ENCODE data around the gene CCDC142. TPM values are rescaled to one million over a fixed set of nuclear protein-coding genes. Genes with fewer than 3 reads are reported as not detected.

Gene CCDC142
- total RNA-seq, 6 experiments from 2014 or later: 5.9 to 15.4 (median 11.2) TPM

DNA sequence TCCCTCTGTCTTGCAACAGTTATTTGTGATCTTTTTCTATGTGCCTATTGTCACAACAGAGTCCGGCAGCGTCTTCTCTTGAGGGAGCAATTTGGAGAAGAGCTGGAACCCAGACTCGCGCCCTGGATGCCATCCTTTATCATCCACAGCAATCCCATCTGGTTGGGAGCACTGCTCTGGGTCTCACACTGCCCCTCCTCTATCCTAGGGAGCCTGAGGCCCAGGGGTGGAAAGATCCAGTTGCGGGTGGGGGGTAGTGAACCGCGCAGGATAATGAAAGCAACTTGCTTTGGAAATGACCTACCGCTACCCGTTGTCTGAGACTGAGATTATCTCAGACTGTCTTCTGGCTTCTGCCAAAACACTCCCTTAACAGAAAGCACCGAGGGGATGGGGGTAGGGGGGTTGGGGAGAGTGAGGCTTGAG, 23.8 kb downstream of the CCDC142 start:
- no peaks in the 10 kb centered on the region for H3K9me3 ChIP-seq
- peaks cover 0 to 24% (median 4%) of the 10 kb centered on the region in 4 donors for H3K4me1 ChIP-seq
- TF ChIP-seq, protein P1, sequence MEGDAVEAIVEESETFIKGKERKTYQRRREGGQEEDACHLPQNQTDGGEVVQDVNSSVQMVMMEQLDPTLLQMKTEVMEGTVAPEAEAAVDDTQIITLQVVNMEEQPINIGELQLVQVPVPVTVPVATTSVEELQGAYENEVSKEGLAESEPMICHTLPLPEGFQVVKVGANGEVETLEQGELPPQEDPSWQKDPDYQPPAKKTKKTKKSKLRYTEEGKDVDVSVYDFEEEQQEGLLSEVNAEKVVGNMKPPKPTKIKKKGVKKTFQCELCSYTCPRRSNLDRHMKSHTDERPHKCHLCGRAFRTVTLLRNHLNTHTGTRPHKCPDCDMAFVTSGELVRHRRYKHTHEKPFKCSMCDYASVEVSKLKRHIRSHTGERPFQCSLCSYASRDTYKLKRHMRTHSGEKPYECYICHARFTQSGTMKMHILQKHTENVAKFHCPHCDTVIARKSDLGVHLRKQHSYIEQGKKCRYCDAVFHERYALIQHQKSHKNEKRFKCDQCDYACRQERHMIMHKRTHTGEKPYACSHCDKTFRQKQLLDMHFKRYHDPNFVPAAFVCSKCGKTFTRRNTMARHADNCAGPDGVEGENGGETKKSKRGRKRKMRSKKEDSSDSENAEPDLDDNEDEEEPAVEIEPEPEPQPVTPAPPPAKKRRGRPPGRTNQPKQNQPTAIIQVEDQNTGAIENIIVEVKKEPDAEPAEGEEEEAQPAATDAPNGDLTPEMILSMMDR (IDR thresholded peaks at IDR 0.05): no peak
- TF ChIP-seq POLR2A (IDR thresholded peaks at IDR 0.05): no peak
- intact Hi-C loops (cut with DNase I): no loop called here
- peaks cover 0 to 11% (median 0%) of the 10 kb centered on the region in 4 donors for H3K36me3 ChIP-seq
- WGBS (ENCODE audit: insufficient coverage, low coverage, low lambda C conversion rate, missing lambda C conversion rate): 2% methylated on average over 8 of the region's 10 CpGs
- ATAC-seq: no peak
- peak overlapping the region; percentile 41 to 50 (median 47) for H3K27ac ChIP-seq
- no peak for DNase-seq
- peak overlapping the region; percentile 58 to 64 (median 63) for H3K4me3 ChIP-seq
- no peaks in the 10 kb centered on the region for H3K27me3 ChIP-seq

DNA sequence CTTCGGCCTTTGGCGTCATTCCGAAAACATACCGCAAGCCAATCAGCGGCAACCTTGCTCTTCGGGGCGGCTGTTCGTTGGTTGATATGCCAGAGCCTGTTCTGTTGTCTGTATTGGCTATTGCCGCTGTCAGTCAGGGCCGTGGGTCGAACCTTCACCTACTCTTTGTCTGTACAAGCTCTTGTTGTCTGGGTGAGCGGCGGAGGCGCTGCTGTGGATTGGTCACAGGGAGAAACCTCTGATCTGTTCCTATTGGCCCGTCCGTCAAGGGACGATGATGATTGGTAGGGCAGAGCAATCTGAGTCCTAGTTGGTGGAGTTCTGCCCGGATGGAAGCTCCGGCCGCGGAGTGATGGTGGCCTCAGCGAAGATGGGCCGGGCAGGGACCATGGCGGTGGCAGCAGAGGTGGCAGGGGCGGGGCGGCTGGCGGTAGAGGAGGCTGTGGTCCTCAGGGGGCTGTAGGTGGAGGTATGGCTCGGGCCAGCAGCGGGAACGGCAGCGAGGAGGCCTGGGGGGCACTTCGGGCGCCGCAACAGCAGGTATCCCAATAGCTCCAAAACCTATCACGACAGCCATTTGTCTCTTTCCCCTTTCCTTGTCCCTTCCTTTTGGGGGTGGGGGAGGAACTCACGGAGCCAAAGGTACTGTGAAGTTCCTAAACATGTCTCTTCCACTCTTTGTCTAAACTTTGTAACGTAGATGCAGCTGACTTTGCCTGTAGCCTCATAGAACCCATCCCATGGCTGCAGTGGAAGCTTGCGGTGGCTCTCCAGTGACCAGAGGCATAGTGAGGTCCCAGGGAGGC, 24.5 kb downstream of the CCDC142 start, which contains the start of gene WBP1:
TSS of gene WBP1 (plus strand) at position 307 of the 806 bp plus-strand sequence. CDS start at position 472, 165 bp downstream.
- peak; percentile 98 to 100 (median 100) for DNase-seq
- H3K9me3 ChIP-seq: no peaks in the 10 kb centered on the region
- intact Hi-C loops (cut with DNase I): no loop called here
- H3K27me3 ChIP-seq: no peaks in the 10 kb centered on the region
- 0% methylated on average over 16 of the region's 38 CpGs for WGBS (ENCODE audit: insufficient coverage, low coverage, low lambda C conversion rate, missing lambda C conversion rate)
- TF ChIP-seq POLR2A (IDR thresholded peaks at IDR 0.05): peak; percentile 49
- TF ChIP-seq, protein P1 (IDR thresholded peaks at IDR 0.05): no peak
- H3K27ac ChIP-seq: peak within 1 kb of the TSS; percentile 93 to 97 (median 94)
- H3K36me3 ChIP-seq: peaks cover 0 to 11% (median 0%) of the 10 kb centered on the region in 4 donors
- peak; percentile 82 to 94 (median 88) for ATAC-seq
- peaks cover 0 to 22% (median 4%) of the 10 kb centered on the region in 4 donors for H3K4me1 ChIP-seq
- H3K4me3 ChIP-seq: peak within 1 kb of the TSS; percentile 58 to 76 (median 63)

DNA sequence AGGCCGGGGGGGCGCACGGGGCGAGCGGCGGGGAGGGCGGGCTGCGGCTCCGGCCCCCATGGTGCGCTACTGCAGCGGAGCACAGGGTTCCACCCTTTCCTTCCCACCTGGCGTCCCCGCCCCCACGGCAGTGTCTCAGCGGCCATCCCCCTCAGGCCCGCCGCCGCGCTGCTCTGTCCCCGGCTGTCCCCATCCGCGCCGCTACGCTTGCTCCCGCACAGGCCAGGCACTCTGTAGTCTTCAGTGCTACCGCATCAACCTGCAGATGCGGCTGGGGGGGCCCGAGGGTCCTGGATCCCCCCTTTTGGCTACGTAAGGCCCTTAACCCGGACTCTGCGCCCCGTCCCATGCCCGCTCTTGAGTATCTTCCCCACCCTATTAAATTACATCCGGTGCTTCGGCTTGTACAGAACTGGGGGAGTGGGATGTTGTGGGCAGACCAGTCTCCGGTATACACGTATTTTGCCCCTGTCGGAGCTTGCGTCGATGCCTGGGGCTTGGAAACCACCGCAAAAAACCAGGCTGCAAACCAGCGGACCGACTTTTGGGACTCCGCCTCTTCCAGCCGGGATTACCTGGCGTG, 25.2 kb downstream of the CCDC142 start:
- Histone ChIP-seq H3K4me1 (peaks cover 0 to 22% (median 4%) of the 10 kb centered on the region in 4 donors), H3K9me3 (no peaks in the 10 kb centered on the region), H3K27me3 (no peaks in the 10 kb centered on the region), H3K4me3 (peak overlapping the region; percentile 47 to 76 (median 58)), H3K27ac (peak overlapping the region; percentile 93 to 97 (median 94)), H3K36me3 (peaks cover 0 to 4% (median 0%) of the 10 kb centered on the region in 4 donors)
- WGBS (ENCODE audit: insufficient coverage, low coverage, low lambda C conversion rate, missing lambda C conversion rate): 0% methylated on average over 16 of the region's 46 CpGs
- ATAC-seq: peak; percentile 50 to 63 (median 55)
- intact Hi-C loops (cut with DNase I): no loop called here
- TF ChIP-seq POLR2A (IDR thresholded peaks at IDR 0.05): peak; percentile 88
- TF ChIP-seq, protein P1 (IDR thresholded peaks at IDR 0.05): no peak
- DNase-seq: peak; percentile 83 to 86 (median 85)

DNA sequence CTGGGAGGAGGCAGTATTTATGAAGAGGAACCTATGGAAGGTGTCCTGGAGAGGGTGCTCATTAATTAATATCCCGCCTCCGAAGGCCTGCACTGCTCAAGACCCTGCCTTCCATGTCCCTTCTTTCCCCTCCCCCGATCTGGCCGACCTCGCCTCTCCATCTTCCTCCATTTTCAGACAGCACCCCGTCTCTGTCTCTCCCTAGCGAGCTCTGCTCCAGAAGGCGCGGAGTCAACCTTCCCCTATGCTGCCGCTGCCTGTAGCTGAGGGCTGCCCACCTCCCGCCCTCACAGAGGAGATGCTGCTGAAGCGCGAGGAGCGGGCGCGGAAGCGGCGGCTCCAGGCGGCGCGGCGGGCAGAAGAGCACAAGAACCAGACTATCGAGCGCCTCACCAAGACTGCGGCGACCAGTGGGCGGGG, 25.7 kb downstream of the CCDC142 start:
- no peaks in the 10 kb centered on the region for H3K36me3 ChIP-seq
- peak overlapping the region; percentile 93 to 97 (median 94) for H3K27ac ChIP-seq
- DNase-seq (no peak), ATAC-seq (no peak)
- peaks cover 0 to 22% (median 4%) of the 10 kb centered on the region in 4 donors for H3K4me1 ChIP-seq
- no peaks in the 10 kb centered on the region for H3K27me3 ChIP-seq
- TF ChIP-seq POLR2A (IDR thresholded peaks at IDR 0.05): no peak
- TF ChIP-seq, protein P1 (IDR thresholded peaks at IDR 0.05): no peak
- 0% methylated on average over 11 of the region's 27 CpGs for WGBS (ENCODE audit: insufficient coverage, low coverage, low lambda C conversion rate, missing lambda C conversion rate)
- intact Hi-C loops (cut with DNase I): no loop called here
- H3K4me3 ChIP-seq: peak overlapping the region; percentile 47 to 76 (median 58)
- no peaks in the 10 kb centered on the region for H3K9me3 ChIP-seq
